ENCODE measurements around the gene ZC3H7A. TPM values are rescaled to one million over a fixed set of nuclear protein-coding genes. Genes with fewer than 3 reads are reported as not detected.

ZC3H7A gene
- total RNA-seq, 1 experiment from 2014 or later, result 65.0 TPM

- Histone ChIP-seq H3K27ac (ENCODE audit: low read depth, low read length, poor library complexity, severe bottlenecking) (no peak overlapping the region), H3K36me3 (ENCODE audit: insufficient read depth, low read length, poor library complexity, severe bottlenecking) (peaks cover 37% of the 10 kb centered on the region), H3K9me3 (ENCODE audit: low read depth, low read length, poor library complexity, severe bottlenecking) (no peaks in the 10 kb centered on the region), H3K27me3 (replicated peaks; ENCODE audit: insufficient read depth, low read depth, low read length, poor library complexity) (no peaks in the 10 kb centered on the region), H3K4me3 (ENCODE audit: low read depth, low read length, poor library complexity, severe bottlenecking) (no peak overlapping the region), H3K4me1 (ENCODE audit: insufficient read depth, low read length, poor library complexity, severe bottlenecking) (no peaks in the 10 kb centered on the region)
- no peak for DNase-seq (ENCODE audit: low spot score)
- CTCF ChIA-PET, result no interaction called here
- TF ChIP-seq CTCF (conservative IDR thresholded peaks at IDR 0.05; ENCODE audit: low read depth, low read length) (no peak), EZH2 (IDR thresholded peaks at IDR 0.05; ENCODE audit: borderline replicate concordance, low read depth, low read length, poor library complexity, severe bottlenecking) (no peak)
- POLR2A ChIA-PET (ENCODE audit: low non-redundant PET), result no interaction called here
- intact Hi-C loops (cut with micrococcal nuclease; ENCODE audit: unreplicated experiment), result no loop called here
- BruUV-seq (replicated peaks), result no TSS peak
Measured at GRCh38 chr16:11747949-11748403, 49.1 kb downstream of the ZC3H7A start.

- no peak overlapping the region for H3K27ac ChIP-seq (ENCODE audit: low read depth, low read length, poor library complexity, severe bottlenecking)
- no TSS peak for BruUV-seq (replicated peaks)
- intact Hi-C loops (cut with micrococcal nuclease; ENCODE audit: unreplicated experiment), result no loop called here
- H3K36me3 ChIP-seq (ENCODE audit: insufficient read depth, low read length, poor library complexity, severe bottlenecking), result peaks cover 2% of the 10 kb centered on the region
- ChIA-PET CTCF (no interaction called here), POLR2A (ENCODE audit: low non-redundant PET) (no interaction called here)
- TF ChIP-seq EZH2 (IDR thresholded peaks at IDR 0.05; ENCODE audit: borderline replicate concordance, low read depth, low read length, poor library complexity, severe bottlenecking), result no peak
- TF ChIP-seq CTCF (conservative IDR thresholded peaks at IDR 0.05; ENCODE audit: low read depth, low read length), result no peak
- H3K9me3 ChIP-seq (ENCODE audit: low read depth, low read length, poor library complexity, severe bottlenecking), result no peaks in the 10 kb centered on the region
- no peak for DNase-seq (ENCODE audit: low spot score)
- no peaks in the 10 kb centered on the region for H3K27me3 ChIP-seq (replicated peaks; ENCODE audit: insufficient read depth, low read depth, low read length, poor library complexity)
- H3K4me1 ChIP-seq (ENCODE audit: insufficient read depth, low read length, poor library complexity, severe bottlenecking), result peaks cover 12% of the 10 kb centered on the region
- H3K4me3 ChIP-seq (ENCODE audit: low read depth, low read length, poor library complexity, severe bottlenecking), result no peak overlapping the region
Measured at GRCh38 chr16:11744075-11744470, 53.0 kb downstream of the ZC3H7A start.

GRCh38 chr16:11743308-11744074 is 53.6 kb downstream of the ZC3H7A start:
- TSS peak; percentile 87 for BruUV-seq (replicated peaks)

More at GRCh38 chr16:11743308-11744074, 53.6 kb downstream of the ZC3H7A start:
- Histone ChIP-seq H3K27me3 (replicated peaks; ENCODE audit: insufficient read depth, low read depth, low read length, poor library complexity) (no peaks in the 10 kb centered on the region), H3K27ac (ENCODE audit: low read depth, low read length, poor library complexity, severe bottlenecking) (peak overlapping the region; percentile 87), H3K4me3 (ENCODE audit: low read depth, low read length, poor library complexity, severe bottlenecking) (peak overlapping the region; percentile 79), H3K4me1 (ENCODE audit: insufficient read depth, low read length, poor library complexity, severe bottlenecking) (peaks cover 12% of the 10 kb centered on the region), H3K36me3 (ENCODE audit: insufficient read depth, low read length, poor library complexity, severe bottlenecking) (no peaks in the 10 kb centered on the region), H3K9me3 (ENCODE audit: low read depth, low read length, poor library complexity, severe bottlenecking) (no peaks in the 10 kb centered on the region)
- intact Hi-C loops (cut with micrococcal nuclease; ENCODE audit: unreplicated experiment), result no loop called here
- CTCF ChIA-PET, result interaction anchor here (0.7 kb wide), 1 partner anchor 54 kb away, joined by 3 read pairs; the partner anchor contains the start of gene ZC3H7A
- TF ChIP-seq CTCF (conservative IDR thresholded peaks at IDR 0.05; ENCODE audit: low read depth, low read length) (no peak), EZH2 (IDR thresholded peaks at IDR 0.05; ENCODE audit: borderline replicate concordance, low read depth, low read length, poor library complexity, severe bottlenecking) (no peak)
- POLR2A ChIA-PET (ENCODE audit: low non-redundant PET), result no interaction called here
- peak; percentile 9 for DNase-seq (ENCODE audit: low spot score)
